Psoas muscle (tissue), 8 donors: ENCODE measurements around the gene THG1L. TPM values are rescaled to one million over a fixed set of nuclear protein-coding genes. Genes with fewer than 3 reads are reported as not detected.

Experiments
- ATAC-seq, 4 donors: fragments of 200-7000 bp; cut with Tn5 transposase; one replicate each; pipeline ENCODE4 v1.9.1; 2020; ENCODE audit warnings: moderate library complexity in 3 of 4, mild to moderate bottlenecking in 2 of 4
- DNase-seq, 2 donors: peaks; one replicate each; pipeline ENCODE4 v3.0.0-alpha.2; 2020
- H3K27ac ChIP-seq: fragments of 200-600 bp; one replicate; pipeline ENCODE4 v1.8.0; 2022
- H3K27me3 ChIP-seq, 3 donors: fragments of 200-600 bp in 1 of 3; one replicate each; pipeline versions ENCODE4 v1.6.1 to v1.8.0; 2013 to 2022; ENCODE audit warnings: low read length in 2 of 3, mild to moderate bottlenecking in 2 of 3, moderate library complexity in 1 of 3; ENCODE audit not compliant: insufficient read depth in 3 of 3
- H3K36me3 ChIP-seq, 2 donors: fragments of 200-600 bp in 1 of 2; one replicate each; pipeline versions ENCODE4 v1.6.1 to v1.8.0; 2013 to 2022; ENCODE audit warnings: low read depth in 1 of 2, mild to moderate bottlenecking in 1 of 2, moderate library complexity in 1 of 2; ENCODE audit not compliant: insufficient read depth in 1 of 2
- H3K4me1 ChIP-seq: fragments of 200-600 bp; one replicate; pipeline ENCODE4 v1.8.0; 2022
- H3K4me3 ChIP-seq: fragments of 200-600 bp; one replicate; pipeline ENCODE4 v1.8.0; 2022; ENCODE audit warnings: mild to moderate bottlenecking
- H3K9me3 ChIP-seq: fragments of 200-600 bp; one replicate; pipeline ENCODE4 v1.8.0; 2022
- WGBS, 3 donors: extraction: QIAGEN DNeasy Blood & Tissue Kit; methylation state at CpG; one replicate each; pipeline versions ENCODE4 v1.1.6 to v1.1.7; 2013; 5-methylcytosine and 5-hydroxymethylcytosine counted together
- intact Hi-C, 2 donors: fragments of 100-400 bp; cut with DNase I; formaldehyde crosslinking; loops; one replicate each; pipeline versions ENCODE4 v1.11.0 to v1.14.2; 2022
- polyA plus RNA-seq, 3 donors: library from polyadenylated mRNA; stranded (reverse); fragments of 200-250 nt; gene quantifications; one replicate each; pipeline ENCODE4 v1.2.3, GENCODE V29; 2013
- total RNA-seq, 4 donors: library from RNA; stranded (reverse); fragmentation: NEBNext Ultra II Directional in 2 of 4; extraction: Animal tissue kit (Norgen Biotek cat#: 25700) in 2 of 4; gene quantifications; one replicate each; pipeline versions ENCODE4 v1.2.1 to v1.2.4, GENCODE V29; 2021 to 2023
- TF ChIP-seq, protein P1 (sequence below): fragments of 200-600 bp; IDR thresholded peaks from one replicate; pipeline ENCODE4 v1.8.0; 2022; ENCODE audit warnings: antibody characterized with exemption
- donor health status: healthy with polysubstance abuse.
- donor health status: DM: no; HTN: no; CAD: no; lungs with moderate emphysema.
- donor health status: Bipolar disorder and iron deficiency.
- donor health status: healthy.
- donor health status: DM: yes; HTN: yes; CAD: no.
- donor health status: DM: no; HTN: no; CAD: no.
- donor health status: DM: no; HTN: no; CAD: no.
- donor health status: DM: yes; HTN: yes; CAD: no.

THG1L gene
- total and polyA plus RNA-seq, 7 donors = 3.0 to 6.7 (median 5.7) TPM

DNA sequence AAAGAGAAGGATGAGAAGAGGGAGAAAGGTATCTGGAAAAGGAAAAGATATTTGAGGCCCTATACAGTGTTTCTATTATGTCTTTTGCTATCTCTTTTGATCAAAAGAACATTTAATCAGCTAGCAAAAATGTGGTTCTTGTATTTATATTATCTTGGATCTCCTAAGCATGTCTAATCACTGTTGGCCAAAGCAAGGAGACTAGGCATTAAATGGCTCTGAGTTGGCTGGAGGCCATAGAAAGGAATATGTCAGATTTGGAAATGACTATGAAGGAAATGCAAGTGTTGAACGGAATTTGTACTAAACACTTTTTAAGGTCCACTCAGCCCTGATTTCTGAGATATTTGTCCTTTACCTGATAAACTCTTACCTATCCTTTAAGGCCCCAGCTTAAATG lies 22.4 kb upstream of the THG1L start:
- H3K27me3 ChIP-seq = no peaks in the 10 kb centered on the region
- no peak overlapping the region for H3K4me3 ChIP-seq
- H3K4me1 ChIP-seq = no peaks in the 10 kb centered on the region
- 66 to 71% (median 67%) methylated on average over 1 of the region's 1 CpG for WGBS, 3 donors
- H3K27ac ChIP-seq = no peak overlapping the region
- no peaks in the 10 kb centered on the region for H3K36me3 ChIP-seq
- ATAC-seq (no peak), DNase-seq (no peak)
- intact Hi-C loops = no loop called here
- TF ChIP-seq, protein P1, sequence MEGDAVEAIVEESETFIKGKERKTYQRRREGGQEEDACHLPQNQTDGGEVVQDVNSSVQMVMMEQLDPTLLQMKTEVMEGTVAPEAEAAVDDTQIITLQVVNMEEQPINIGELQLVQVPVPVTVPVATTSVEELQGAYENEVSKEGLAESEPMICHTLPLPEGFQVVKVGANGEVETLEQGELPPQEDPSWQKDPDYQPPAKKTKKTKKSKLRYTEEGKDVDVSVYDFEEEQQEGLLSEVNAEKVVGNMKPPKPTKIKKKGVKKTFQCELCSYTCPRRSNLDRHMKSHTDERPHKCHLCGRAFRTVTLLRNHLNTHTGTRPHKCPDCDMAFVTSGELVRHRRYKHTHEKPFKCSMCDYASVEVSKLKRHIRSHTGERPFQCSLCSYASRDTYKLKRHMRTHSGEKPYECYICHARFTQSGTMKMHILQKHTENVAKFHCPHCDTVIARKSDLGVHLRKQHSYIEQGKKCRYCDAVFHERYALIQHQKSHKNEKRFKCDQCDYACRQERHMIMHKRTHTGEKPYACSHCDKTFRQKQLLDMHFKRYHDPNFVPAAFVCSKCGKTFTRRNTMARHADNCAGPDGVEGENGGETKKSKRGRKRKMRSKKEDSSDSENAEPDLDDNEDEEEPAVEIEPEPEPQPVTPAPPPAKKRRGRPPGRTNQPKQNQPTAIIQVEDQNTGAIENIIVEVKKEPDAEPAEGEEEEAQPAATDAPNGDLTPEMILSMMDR = no peak
- H3K9me3 ChIP-seq = no peaks in the 10 kb centered on the region

DNA sequence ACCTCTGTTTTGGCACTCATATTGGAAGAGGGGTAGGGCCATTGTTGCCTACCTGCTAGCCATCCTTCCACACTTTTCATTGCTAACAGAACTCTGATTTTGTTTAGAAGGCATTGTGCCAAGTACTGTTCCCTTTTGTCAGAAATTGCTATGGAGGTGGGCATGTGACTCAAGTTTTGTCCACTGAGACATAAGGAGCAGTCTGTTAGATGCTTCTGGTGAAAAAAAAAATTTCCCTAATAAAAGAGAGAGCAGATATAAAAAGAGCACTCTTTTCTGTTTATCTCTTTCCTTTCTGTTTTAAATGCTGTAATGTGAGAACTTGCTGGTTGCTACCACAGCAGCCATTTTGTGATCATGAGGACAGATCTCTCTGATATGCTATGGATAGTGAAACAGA lies 21.9 kb upstream of the THG1L start:
- no peaks in the 10 kb centered on the region for H3K36me3 ChIP-seq
- TF ChIP-seq, protein P1 = no peak
- DNase-seq = no peak
- H3K4me3 ChIP-seq = no peak overlapping the region
- H3K27ac ChIP-seq = no peak overlapping the region
- H3K27me3 ChIP-seq = no peaks in the 10 kb centered on the region
- no peaks in the 10 kb centered on the region for H3K4me1 ChIP-seq
- intact Hi-C loops = no loop called here
- H3K9me3 ChIP-seq = no peaks in the 10 kb centered on the region
- ATAC-seq = no peak

DNA sequence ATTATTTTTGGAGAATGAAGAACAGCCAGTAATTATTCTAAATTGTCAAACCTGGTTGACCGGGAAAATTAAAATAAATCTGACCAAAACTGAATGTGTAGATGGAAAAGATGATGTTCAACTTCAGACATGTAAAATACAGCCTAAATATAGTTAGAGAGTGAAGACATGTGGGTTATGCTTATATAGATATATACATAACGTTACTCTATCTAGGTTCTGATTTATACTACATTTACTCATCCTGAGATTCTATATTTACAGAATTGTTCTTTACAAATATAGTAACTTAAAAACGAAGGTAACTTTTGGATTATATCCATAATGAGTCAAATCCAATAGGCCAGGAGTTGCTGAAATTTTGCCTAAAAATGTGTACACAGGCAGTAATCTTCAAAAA lies 20.8 kb upstream of the THG1L start:
- no peak overlapping the region for H3K4me3 ChIP-seq
- intact Hi-C loops = loop anchor here in 1 of 2 donors (10.0 kb wide), 1 partner anchor 136 kb away; the partner anchor contains the start of gene ADAM19
- no peaks in the 10 kb centered on the region for H3K36me3 ChIP-seq
- DNase-seq (no peak), ATAC-seq (no peak)
- H3K4me1 ChIP-seq = no peaks in the 10 kb centered on the region
- H3K9me3 ChIP-seq = no peaks in the 10 kb centered on the region
- TF ChIP-seq, protein P1 = no peak
- H3K27ac ChIP-seq = no peak overlapping the region
- no peaks in the 10 kb centered on the region for H3K27me3 ChIP-seq
- WGBS, 3 donors = 70 to 76% (median 74%) methylated on average over 3 of the region's 3 CpGs

DNA sequence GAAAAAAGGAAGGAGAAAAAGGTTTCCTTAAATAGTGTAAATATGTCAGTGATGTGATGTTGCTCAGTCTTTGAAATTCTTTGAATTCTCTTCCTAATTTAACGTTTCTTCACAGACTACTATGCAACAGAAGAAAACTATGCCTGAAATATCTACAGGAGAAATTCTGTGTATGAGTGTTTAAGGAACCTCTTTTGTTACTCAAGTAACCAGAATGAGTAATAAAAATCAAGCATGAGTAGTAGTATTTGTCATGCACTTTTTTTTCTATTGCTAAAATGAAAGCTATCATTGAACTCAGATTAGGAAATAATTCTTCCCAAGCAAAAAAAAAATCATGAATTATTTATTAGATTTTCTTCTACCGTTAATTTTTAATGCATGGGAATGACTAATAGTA lies 20.3 kb upstream of the THG1L start:
- ATAC-seq = no peak

More for the DNA sequence above, 20.3 kb upstream of the THG1L start:
- 31 to 44% (median 36%) methylated on average over 2 of the region's 2 CpGs for WGBS, 3 donors
- H3K4me3 ChIP-seq = no peak overlapping the region
- intact Hi-C loops = loop anchor here in 1 of 2 donors (10.0 kb wide), 1 partner anchor 136 kb away; the partner anchor contains the start of gene ADAM19
- H3K27me3 ChIP-seq = no peaks in the 10 kb centered on the region
- no peaks in the 10 kb centered on the region for H3K9me3 ChIP-seq
- no peak for DNase-seq
- TF ChIP-seq, protein P1 = no peak
- no peaks in the 10 kb centered on the region for H3K36me3 ChIP-seq
- no peaks in the 10 kb centered on the region for H3K4me1 ChIP-seq
- H3K27ac ChIP-seq = no peak overlapping the region
